ENCODE results near the gene OPA3. TPM values are rescaled to one million over a fixed set of nuclear protein-coding genes. Genes with fewer than 3 reads are reported as not detected.

OPA3 gene
- total RNA-seq, 6 experiments from 2014 or later = 13.3 to 15.5 (median 14.3) TPM

GRCh38 chr19:45613926-45614725 is 29.5 kb upstream of the OPA3 start:
- Mint-ChIP-seq H3K36me3 (ENCODE audit: low read depth) (peaks cover 30% of the 10 kb centered on the region), H3K9me3 (no peaks in the 10 kb centered on the region), H3K27me3 (ENCODE audit: insufficient read depth) (peaks cover 3% of the 10 kb centered on the region), H3K4me1 (ENCODE audit: low read depth) (peaks cover 22% of the 10 kb centered on the region), H3K27ac (peak overlapping the region; percentile 98), H3K4me3 (peak overlapping the region; percentile 79)
- peak; percentile 92 for DNase-seq
- TF ChIP-seq CTCF (IDR thresholded peaks at IDR 0.05) = no peak

GRCh38 chr19:45608948-45609347 is 24.3 kb upstream of the OPA3 start:
- no peak for TF ChIP-seq CTCF (IDR thresholded peaks at IDR 0.05)
- Mint-ChIP-seq H3K9me3 (no peaks in the 10 kb centered on the region), H3K27me3 (ENCODE audit: insufficient read depth) (peaks cover 8% of the 10 kb centered on the region; the same call in 1 of the 2 replicates), H3K4me1 (ENCODE audit: low read depth) (peaks cover 15% of the 10 kb centered on the region), H3K4me3 (no peak overlapping the region), H3K27ac (no peak overlapping the region), H3K36me3 (ENCODE audit: low read depth) (peaks cover 19% of the 10 kb centered on the region)
- no peak for DNase-seq

DNA sequence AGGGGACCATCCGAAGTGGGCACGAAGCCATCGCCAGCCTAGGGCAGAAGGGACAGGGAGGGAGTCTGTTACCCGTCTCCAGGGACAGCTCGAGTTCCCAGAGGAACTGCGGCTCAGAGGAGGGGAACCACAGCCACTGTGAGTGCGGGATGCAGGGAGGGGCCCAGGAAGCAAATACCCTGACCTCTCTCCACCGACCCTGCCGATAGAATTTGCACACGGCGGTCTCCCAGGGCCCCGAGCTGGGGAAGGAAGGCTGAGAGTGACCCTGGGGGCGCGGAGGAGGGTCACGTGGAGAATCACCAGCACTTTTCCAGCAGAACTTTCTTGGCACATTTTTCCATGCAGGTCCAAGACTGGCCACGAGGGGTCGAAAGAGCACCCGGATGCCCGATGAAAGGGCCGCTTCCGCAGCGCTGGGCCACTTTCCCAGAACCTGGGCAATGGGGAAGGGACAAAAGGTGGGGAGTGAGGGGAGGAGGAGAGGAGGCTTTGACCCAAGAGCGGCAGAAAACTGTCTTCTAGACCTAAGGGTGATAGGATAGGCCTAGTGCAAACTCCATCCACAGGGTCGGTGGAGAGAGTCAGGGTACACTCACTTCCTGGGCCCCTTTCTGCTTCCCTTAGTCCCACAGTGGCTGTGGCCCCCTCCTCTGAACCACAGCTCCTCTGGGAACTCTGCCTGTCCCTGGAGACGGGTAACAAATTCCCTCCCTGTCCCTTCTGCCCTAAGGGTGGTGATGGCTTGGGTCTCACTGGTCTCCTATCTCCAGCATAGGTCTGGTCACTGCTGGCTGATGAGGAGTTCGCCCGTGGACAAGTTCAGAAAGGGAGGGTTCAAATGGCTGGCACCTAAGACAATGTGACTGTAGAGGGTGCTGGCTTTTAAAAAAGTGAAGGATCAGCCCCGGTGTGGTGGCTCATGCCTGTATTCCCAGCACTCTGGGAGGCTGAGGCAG is 22.7 kb upstream of the OPA3 start:
- Mint-ChIP-seq H3K27me3 (ENCODE audit: insufficient read depth) (peaks cover 6% of the 10 kb centered on the region; the same call in 1 of the 2 replicates), H3K4me1 (ENCODE audit: low read depth) (peaks cover 10% of the 10 kb centered on the region), H3K27ac (peak overlapping the region; percentile 80), H3K36me3 (ENCODE audit: low read depth) (peaks cover 14% of the 10 kb centered on the region), H3K4me3 (peak overlapping the region; percentile 65), H3K9me3 (no peaks in the 10 kb centered on the region)
- peak; percentile 60 for DNase-seq
- TF ChIP-seq CTCF (IDR thresholded peaks at IDR 0.05) = peak; percentile 93

DNA sequence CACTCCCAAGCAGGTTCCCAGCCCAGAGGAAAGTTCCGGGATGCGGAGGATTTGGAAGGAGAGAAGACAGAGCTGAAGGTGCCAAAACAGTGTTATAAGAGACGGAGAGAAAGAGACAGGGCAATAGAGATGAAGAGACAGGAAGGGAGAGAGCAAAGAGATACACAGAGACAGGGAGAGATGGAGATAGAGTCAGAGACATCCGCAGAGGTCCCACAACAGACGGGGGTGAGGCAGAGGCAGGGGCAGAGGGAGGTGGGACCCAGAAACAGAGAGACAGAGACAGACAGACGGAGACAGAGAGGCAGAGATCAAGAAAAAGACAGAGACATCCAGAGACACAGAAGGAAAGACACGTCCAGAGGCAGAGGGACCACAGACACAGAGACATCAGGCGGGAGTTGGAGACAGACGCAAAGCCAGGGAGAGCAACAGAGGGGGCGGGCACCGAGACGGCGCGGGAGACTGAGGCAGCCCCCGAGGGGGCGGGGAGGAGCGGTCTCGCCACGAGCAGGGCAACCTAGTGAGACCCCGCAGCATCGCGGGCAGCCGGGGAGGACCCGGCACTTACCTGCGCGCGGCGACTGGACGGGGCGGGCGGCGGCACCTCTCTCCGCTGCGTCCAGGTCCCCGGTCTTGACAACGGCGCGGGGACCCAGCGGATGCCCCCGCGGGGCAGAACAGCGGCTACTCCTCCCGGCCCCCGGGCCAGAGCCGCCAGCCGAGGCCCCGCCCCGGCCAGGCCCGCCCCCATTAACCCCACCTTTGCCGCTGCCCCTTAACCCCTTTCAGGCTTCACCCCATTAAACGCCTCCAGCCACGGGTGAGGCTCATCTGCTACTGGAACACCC is 17.1 kb upstream of the OPA3 start, which contains the start of gene GPR4:
Gene GPR4 (minus strand): TSS at position 689 of the 851 bp plus-strand sequence. CDS start 10,346 bp downstream, outside the sequence.
- Mint-ChIP-seq H3K36me3 (ENCODE audit: low read depth) (no peaks in the 10 kb centered on the region; the same call in 1 of the 2 replicates), H3K9me3 (no peaks in the 10 kb centered on the region), H3K4me3 (peak within 1 kb of the TSS; percentile 94), H3K4me1 (ENCODE audit: low read depth) (peaks cover 51% of the 10 kb centered on the region), H3K27me3 (ENCODE audit: insufficient read depth) (peaks cover 13% of the 10 kb centered on the region), H3K27ac (peak within 1 kb of the TSS; percentile 79)
- no peak for DNase-seq
- TF ChIP-seq CTCF (IDR thresholded peaks at IDR 0.05) = no peak

DNA sequence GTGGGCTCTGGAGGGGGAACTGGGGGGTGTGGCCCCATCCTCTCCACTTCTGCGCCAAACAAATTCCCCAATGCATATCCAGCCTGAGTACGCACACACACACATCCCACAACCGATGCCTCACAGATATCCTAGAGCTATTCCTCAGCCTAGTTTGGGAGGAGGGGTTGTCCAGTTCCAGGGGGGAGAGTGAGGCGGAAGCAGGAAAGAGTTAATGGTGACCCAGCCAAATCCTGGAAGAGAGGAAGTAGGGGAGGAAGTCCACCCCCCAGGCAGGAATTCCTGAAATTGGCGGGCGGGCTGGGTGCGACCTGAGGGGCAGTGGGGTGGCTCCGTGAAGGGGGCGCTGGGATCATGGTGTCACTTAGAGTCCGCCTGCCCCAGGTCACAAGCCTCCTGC is 16.5 kb upstream of the OPA3 start:
- no peaks in the 10 kb centered on the region; the same call in 1 of the 2 replicates for H3K36me3 Mint-ChIP-seq (ENCODE audit: low read depth)
- H3K27me3 Mint-ChIP-seq (ENCODE audit: insufficient read depth) = peaks cover 13% of the 10 kb centered on the region
- no peaks in the 10 kb centered on the region for H3K9me3 Mint-ChIP-seq
- peaks cover 56% of the 10 kb centered on the region for H3K4me1 Mint-ChIP-seq (ENCODE audit: low read depth)
- TF ChIP-seq CTCF (IDR thresholded peaks at IDR 0.05) = no peak
- peak overlapping the region; percentile 79; the same call in 1 of the 2 replicates for H3K27ac Mint-ChIP-seq
- no peak for DNase-seq
- H3K4me3 Mint-ChIP-seq = peak overlapping the region; percentile 94

Data from HFFc6 (cell line).